Measurements from ENCODE around the gene NYAP2.
A peak's percentile ranks its signal among the peaks of the same experiment; 100 is the strongest.

Gene NYAP2

DNA sequence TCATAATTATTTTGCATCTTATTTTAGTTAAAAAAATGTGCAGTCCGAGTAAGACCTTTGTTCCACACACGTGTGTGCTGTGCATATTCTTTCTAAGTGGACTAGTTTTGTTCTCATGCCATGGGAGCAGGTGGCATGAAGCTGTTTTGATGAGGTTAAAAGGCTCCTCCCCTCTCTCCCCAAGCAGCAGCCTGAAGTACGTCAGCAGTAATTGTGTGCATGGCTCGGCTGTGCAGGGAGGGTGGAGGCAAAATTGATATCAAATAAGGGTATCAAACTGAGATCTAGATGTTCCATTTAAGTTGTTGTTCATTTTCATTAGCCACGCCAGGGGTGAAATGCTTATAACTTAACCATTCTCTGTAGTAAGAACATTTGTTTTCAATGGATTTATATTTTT lies at the start of gene NYAP2:
Gene NYAP2 (plus strand): TSS at position 207 of the 400 bp plus-strand sequence. CDS start 9,171 bp downstream, outside the sequence.
- peak; percentile 94 for DNase-seq

DNA sequence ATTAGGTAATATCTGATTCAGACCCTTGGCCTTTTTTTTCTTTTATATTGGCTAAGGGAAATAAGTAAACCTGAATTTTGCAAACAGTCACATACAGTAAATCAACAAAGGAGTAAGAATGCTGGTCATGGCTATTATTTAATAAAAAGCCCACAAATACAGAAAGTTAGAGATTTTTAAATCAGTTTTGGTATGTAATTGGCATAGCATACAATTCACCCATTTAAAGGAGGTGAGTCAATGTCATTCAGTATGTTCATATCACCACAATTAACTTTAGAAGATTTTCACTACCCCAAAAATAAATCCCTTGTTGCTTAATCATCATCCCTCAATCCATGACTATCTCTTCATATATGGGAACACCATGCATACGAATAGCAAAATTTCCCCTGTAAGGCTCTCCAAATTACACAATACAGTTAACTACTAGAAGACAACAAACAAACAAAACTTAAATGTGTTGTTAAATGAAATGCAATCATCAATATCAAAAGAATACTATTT lies 45.9 kb upstream of the NYAP2 start:
- DNase-seq: no peak

DNA sequence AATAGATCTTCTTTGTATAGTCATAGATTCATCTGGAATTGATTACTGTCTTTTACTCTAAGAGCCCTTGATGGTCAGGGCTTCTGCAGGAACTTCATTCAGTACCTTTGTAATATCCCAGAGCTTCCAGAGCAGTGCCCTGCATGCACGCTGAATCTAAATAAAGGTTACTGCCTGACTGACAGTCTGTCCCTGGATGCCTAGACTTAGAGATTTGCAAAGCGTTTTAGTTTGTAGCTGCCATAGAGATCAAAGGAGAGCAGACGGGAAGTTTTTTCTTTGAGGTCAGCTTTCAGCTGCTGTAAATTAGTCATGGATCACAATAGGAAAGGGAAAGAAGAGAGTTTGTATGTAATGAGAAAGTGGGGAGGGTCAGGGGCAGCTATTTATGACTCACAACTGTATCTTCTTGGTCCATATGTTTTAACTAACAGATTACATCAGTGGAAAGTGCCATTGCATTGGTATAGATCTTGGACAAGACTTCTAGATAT lies 45.2 kb upstream of the NYAP2 start:
- DNase-seq: peak; percentile 69

DNA sequence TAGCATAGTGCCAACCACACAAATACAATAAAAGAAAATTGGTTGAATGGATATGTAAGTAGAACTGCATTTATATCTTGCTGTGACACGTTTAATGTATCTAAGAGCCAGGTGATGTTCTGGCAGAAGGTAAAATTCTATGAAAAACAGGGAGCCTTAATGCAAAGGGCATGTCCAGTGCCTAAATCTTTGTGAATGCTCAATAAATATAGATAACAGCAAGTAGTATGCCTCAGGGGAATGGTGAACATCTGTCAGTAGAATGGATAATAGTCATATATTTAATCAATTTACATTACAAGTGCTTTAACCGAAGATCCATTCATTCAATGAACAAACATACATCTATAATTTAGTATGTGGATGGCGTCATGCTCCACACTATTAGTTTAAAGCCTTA lies 43.7 kb upstream of the NYAP2 start:
- no peak for DNase-seq

DNA sequence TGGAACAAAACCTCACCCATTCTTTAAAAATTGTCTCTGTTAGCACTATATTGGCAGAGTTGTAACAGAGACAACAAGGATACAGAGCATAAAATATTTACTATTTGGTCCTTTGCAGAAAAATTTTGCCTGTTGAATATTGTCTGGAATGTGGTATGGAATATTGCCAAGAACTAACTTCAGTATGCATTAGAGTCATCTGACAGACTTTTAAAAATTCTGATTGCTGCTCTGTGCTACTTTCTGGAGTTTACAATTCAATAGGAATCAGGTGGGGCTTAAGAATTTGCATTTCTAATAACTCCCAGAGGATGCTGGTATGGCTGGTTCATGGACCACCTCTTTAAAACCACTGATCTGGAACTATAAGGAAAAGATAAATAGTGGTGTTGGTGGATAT lies 32.8 kb upstream of the NYAP2 start:
- no peak for DNase-seq

DNA sequence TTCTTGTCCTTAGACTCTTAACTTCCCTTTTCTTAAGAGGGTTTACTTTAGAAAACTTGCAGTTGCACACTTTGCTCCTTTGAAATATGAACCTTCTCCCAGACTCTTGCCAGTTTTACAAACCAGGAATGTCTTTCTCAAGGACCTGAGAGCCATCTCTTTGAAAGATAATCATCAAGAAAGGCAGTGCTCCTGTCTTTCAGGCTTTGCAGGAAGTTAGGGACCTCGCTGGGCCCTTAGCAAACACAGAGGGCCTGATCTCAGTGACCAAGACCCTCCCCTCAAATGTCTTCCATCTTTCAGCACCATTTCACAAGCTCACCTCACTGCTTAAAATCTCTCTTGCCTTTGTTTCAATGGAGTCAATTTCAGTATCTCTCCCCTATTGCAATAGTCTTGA lies 32.0 kb upstream of the NYAP2 start:
- DNase-seq: no peak

GRCh38 chr2:225378984-225379383 lies 20.5 kb upstream of the NYAP2 start:
- DNase-seq: no peak

DNA sequence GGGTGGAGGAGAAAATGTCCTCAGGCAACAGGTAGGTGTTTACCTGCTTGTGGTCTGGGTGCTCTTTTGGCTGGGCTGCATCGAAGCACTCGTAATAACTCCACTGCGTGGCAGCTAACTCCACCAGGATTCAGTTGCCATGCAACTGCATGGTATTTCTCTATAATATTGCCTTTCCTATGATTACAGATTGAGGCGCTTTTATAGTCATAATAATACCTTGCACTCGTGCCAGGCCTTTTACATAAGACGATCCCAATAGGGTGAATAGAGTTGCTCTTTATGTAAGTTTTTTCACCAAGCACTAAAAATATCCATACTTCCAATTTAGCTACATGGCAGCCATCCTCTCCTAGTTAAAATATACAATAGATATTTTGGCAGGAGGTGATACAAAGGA lies 19.7 kb upstream of the NYAP2 start:
- DNase-seq: no peak

DNA sequence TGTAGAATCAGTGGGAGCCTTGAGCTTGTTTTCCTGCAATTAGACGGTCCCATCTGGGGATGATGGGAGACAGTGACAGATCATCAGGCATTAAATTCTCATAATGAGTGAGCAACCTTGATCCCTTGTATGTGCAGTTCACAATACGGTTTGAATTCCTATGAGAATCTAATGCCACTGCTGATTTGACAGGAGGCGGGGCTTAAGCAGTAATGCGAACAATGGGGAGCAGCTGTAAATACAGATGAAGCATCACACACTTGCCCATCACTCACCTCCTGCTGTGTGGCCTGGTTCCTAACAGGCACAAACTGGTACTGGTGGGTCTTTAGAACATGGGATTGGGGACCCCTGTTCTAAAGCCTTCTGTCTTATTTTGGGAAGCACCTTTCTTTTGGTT lies 17.9 kb upstream of the NYAP2 start:
- DNase-seq: no peak

- DNase-seq: peak; percentile 66
These were observed 1.1 kb upstream of the NYAP2 start for GRCh38 chr2:225398372-225398771.

GRCh38 chr2:225400060-225400511 lies 576 bp downstream of the NYAP2 start:
- peak; percentile 81 for DNase-seq

DNA sequence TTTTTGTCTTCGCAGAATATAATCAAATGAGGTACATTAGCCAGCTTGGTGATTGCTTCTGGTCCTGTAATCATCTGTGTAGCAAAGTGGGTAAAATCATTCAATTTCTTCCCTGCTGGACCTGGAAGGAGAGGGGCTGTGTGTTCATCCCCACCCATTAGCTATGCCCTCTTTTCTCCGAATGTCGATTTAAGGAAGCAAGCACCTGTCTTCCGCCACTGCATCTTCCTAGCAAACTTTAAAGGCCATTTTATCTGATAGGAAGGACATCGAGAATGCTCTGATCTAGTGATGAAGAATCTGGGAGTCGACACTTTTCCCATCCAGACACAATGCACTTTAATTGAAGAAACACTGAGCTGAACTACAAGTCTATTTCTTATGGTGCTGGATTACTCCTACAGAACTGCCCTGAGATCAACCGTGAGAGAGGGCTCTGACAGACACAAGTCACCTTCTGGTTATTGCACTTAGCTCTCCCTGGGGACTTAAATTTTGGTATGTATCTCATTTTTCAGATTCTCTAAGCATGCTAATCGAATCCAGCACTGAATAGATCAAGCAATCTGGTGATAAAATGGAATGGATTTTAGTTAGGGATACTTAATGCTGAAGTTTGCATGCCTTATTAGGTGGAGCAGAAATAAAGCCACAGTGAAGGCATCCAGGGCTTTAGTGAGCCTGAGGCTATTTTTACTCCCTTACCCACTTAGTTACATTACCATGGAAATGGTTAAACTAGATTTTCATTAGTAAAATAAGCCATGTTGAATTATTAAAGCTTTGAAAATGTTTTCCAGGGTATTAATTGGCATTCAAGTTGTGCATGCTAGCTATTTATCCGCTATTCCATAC lies 1.3 kb downstream of the NYAP2 start:
- DNase-seq: peak; percentile 21

- no peak for DNase-seq
These were observed 2.8 kb downstream of the NYAP2 start for GRCh38 chr2:225402210-225402776.

GRCh38 chr2:225411452-225411851 lies 11.9 kb downstream of the NYAP2 start:
- no peak for DNase-seq

DNA sequence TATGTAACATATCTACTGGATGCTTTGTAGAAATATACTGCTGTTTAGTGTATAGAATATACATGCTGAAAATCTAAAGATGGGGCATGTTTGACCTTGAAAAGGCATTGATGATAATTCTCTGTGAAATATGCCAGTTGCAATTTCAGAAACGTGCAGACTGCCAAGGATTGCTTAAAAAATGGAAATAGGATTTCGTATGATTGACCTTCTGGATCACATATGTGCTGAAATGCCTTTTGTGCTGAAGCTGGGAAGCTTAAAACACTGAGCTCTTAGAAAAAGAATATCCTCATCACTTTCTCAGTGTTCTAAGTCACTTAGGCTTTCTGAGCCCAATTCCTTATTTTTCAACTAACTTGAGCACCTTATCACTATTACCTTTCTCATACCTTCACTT lies 14.3 kb downstream of the NYAP2 start:
- DNase-seq: no peak

GRCh38 chr2:225414902-225415301 lies 15.4 kb downstream of the NYAP2 start:
- DNase-seq: no peak

DNA sequence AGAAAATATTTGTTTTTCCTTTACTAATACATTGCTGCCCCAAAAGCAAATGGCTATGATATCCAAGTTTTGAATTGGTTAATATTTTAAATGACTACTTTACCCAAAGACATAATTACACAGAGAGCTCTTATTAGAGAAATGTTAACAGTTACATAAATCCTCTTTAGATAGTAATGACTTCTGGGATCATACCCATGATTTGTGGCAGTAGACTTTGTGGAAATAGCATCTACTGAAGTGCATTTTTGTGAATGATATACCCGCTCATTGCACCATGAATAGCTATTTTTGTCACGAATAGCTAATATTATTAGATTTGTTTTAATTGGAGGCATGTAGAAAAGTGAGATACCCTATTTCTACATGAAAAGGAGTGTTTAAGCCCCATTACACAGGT lies 15.8 kb downstream of the NYAP2 start:
- no peak for DNase-seq

DNA sequence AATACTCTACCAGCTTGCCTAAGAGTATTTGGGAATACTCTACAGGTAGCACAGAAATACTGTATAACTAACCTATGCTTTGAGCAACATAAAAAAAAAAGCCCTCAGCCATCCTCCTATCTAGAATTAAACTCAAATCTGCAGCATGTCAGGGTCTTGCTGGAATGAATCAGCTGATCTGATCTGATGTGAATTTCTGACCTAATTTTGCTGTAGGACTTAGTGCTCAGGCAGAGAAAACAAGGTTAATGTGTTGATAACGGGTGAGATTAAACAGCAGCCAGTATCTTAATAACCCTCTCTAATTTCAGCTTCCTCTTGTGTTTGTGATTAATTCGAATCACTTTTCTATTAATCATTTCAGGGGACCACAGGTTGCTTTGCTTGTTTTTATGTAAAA lies 16.3 kb downstream of the NYAP2 start:
- DNase-seq: no peak

DNA sequence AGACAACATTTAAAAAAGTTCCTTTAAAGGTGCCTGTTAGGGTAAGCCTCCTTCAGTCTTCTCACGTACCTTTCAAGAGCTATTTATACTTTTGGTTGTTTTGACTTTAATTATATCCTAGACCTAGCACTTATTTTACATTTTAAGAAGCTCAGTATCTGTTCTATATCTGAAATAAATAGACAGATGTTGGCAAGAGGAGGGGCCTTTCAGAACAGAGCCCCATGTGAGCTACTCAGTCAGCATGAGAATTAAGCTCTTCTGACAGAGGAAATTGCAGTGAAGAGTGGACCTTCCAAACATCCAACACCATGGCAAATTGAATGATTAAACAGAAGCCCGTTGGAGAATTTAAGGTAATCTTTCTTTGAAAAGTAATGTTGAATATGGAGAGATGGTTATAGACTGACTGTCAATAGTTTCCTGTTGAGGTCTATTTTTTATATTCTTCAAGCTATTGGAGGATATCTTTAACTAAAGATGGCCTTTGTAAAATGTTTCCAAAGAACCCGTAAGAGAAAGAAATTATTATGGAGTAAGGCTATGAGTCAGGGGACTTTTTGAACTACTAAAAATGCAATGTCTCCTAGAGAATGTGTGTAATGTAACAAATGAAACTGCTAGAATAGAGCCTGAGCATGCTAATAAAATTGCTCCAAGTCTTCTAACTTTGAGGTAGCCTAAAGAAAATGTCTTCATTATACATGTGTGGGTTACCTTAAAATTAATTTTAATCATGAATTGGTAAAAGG lies 17.3 kb downstream of the NYAP2 start:
- DNase-seq: no peak

DNA sequence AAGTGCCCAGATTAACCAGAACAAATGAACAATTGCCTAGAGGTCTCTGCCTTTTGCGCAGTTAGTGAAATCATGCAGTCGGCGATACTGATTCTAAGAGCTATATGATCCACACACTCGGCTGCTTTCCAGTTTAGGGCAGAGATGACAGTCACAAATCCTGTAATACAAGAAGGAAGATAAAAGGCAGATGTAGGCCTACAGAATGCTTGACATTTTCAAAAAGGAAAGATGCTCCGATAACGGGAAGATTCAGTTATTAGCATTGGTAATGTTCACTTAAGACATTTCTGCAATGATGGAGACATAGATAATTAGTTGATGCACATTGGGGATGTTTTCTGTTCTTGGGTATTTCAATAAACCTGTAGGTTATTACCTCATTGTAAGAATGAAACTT lies 19.5 kb downstream of the NYAP2 start:
- DNase-seq: no peak

- DNase-seq: no peak
These were observed 22.6 kb downstream of the NYAP2 start for GRCh38 chr2:225422145-225422544.

DNA sequence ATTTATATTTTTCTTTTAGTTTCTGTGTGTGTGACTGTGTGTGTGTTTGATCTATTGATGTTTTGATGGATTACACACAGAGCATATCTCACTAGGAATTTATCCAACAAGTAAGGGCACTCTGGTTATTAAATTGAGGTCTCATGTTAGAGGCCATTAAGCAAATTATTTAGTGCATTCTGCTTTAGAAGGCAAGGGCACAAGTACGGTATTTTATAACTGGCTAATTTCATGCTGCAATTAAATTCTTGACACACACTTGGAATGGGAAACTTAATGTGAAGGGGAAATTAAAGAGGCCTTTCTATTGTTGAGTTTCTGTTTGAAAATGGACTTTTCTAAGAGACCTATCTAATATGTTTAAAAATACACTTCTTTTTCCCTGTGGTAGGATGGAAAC lies 25.8 kb downstream of the NYAP2 start:
- DNase-seq: no peak

- DNase-seq: peak; percentile 41
These were observed 28.9 kb downstream of the NYAP2 start for GRCh38 chr2:225428360-225428759.
